Measurements from ENCODE around the gene ARHGAP27.

DNA sequence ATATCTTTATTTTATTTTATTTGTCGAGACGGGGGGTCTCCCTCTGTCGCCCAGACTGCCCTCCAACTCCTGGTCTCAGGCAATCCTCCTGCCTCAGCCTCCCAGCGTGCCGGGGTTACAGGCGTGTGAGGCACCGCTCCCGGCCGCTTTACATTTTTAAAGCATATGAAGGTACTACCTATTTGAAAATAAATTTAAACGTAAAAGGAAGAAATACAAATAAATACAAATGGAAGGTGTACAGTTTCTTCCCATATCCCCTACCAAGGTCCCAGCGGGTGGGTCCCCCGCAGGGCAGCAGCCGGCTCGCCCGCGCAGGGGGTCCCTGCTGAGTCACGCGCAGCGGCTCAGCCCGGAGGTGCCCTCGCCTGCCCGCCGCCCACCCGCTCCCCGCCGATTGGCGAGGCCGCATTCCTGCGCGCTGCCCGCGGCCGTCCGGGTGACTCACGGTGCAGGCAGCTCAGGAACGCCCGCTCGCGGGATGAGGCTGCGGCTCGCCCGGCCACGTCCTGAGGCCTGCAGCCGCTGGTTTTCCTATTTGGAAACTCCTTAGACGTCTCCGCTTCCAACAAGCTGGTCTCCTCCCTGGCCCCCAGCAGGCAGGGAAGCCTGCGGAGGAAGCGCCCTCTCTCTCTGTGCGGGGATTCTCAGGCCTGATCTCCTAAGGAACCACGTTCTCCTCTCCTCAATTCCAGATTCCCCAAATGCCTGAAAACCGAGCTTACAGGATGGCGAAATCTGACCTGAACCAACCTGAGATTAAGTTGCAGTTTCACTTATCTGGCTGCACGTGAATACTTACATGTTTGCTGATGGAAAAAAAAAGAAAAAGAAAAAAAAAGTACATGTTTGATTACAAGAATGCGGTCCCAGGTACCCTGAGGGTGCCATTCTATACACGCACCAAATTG lies 61.0 kb downstream of the ARHGAP27 start:
- TF ChIP-seq SIN3A (IDR thresholded peaks at IDR 0.05; ENCODE audit: borderline replicate concordance, insufficient read depth, low read depth, low read length) = no peak
- TF ChIP-seq, protein P1, sequence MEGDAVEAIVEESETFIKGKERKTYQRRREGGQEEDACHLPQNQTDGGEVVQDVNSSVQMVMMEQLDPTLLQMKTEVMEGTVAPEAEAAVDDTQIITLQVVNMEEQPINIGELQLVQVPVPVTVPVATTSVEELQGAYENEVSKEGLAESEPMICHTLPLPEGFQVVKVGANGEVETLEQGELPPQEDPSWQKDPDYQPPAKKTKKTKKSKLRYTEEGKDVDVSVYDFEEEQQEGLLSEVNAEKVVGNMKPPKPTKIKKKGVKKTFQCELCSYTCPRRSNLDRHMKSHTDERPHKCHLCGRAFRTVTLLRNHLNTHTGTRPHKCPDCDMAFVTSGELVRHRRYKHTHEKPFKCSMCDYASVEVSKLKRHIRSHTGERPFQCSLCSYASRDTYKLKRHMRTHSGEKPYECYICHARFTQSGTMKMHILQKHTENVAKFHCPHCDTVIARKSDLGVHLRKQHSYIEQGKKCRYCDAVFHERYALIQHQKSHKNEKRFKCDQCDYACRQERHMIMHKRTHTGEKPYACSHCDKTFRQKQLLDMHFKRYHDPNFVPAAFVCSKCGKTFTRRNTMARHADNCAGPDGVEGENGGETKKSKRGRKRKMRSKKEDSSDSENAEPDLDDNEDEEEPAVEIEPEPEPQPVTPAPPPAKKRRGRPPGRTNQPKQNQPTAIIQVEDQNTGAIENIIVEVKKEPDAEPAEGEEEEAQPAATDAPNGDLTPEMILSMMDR (IDR thresholded peaks at IDR 0.05) = no peak
- TF ChIP-seq POLR2AphosphoS5 (IDR thresholded peaks at IDR 0.05; ENCODE audit: low read depth, low read length) = peak; percentile 51; the same call in 1 of the 2 replicates
